GM18520 (cell line): ENCODE data around the gene ITGAE.

Experiments used
- ATAC-seq: cut with Tn5 transposase; IDR thresholded peaks from one replicate; pipeline ENCODE4 v1.9.1; 2021; ENCODE audit not compliant: unreplicated experiment

ITGAE gene

DNA sequence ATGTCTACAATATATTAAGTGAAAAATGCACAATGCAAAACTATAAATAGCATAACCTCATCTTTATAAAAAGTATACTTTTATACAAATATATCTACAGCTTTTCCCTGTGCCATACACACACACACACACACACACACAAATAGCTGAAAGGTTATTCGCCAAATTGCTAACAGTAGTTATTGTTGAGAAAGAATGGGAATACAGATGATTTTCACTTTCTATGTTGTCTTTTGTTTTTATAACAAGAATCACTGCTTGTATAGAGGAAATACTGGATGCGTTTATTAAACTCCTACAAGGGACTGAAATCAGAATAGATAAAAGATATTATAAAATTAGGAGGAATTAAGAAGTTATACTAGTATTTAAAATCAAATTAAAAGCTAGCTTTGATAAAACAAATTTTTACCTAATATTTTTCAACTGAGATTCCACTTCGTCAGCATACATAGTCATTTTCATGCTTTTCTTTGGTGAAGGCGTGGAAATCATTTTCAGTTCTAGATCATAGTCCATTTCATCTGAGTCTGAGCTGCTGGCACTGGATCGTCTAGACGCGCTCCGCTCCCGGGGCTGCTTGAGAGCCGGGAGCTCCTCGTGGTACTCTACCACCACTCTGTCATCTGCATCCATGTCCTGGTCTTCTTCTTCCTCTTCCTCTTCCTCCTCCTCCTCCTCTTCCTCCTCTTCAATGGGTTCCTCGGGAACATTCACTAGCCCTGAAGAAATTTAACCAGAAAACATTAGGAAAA lies 17.0 kb upstream of the ITGAE start:
- ATAC-seq: no peak

DNA sequence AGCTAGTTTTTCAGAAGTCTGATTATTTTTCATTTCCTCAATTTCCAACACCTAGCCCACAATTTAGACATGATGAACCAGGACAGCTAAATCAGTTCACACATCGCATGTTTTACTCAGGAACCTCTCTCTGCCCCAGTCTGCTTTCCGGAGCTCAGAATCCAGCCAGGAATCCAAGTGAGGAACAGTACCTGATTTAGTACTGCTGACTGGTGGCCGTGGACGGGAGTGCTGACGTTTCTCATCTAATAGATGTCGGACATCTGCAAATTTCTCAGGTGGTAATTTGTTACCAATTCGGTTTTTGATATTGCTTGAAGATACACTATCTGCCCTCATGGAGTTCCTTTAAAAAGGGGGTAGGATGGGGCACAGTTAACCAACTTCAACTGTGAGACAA lies 14.9 kb upstream of the ITGAE start:
- ATAC-seq: no peak

DNA sequence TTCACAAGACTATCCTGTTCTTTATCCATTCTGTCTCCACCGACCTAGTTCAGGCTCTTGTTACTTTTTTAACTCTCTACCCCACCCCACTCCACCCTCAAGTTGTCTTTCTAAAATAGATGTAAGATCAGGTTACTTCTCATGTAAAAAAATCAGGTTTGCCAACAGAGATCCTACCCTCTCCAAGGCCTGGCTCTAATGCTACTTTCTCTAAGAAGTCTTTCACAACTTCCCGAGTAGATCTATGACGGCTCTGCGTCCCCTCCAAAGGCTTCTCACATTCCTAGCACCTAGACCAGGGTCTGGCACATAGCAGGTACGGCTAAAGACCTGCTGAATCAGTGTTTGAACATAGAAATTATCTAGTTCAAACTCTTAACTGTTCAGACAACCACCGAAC lies 14.1 kb upstream of the ITGAE start:
- ATAC-seq: no peak

DNA sequence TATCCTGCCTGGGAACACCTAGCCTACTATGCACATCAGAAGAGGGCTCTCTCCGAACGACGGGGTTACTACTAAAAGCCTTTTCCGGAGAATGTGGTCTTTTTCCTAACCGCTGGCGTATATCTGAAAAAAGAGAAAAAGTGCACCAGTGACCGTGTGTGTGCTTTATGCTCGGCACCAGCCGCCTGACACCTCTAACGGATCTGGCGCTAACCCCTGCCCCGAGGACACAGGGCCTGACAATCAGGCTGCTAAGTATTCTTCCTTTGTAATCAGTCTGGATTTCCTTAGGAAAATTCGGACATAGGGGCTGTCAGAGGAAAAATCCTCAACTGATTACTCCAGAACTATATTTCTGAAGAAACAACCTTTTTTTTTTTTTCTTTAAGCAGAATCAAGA lies 13.4 kb upstream of the ITGAE start:
- ATAC-seq: no peak

DNA sequence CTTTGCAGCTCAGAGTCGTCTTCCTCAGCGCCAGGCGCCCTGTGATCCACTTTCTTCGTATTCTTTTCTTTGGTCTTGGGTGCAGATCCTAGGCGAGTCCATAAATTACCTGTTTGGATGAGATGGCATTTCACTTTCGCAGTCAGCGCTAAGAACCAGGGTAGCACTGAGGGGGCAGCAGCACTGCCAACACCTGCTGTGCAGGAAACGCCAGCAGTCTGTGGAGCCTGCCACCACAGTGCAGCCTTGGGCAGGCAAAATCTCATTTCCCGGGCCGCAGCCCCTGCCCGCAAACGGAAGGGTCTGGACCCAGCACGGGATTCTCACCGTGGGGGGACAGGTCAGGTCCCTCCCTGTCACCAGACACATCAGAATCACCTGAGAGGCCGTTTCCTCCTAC lies 12.2 kb upstream of the ITGAE start:
- ATAC-seq: no peak

DNA sequence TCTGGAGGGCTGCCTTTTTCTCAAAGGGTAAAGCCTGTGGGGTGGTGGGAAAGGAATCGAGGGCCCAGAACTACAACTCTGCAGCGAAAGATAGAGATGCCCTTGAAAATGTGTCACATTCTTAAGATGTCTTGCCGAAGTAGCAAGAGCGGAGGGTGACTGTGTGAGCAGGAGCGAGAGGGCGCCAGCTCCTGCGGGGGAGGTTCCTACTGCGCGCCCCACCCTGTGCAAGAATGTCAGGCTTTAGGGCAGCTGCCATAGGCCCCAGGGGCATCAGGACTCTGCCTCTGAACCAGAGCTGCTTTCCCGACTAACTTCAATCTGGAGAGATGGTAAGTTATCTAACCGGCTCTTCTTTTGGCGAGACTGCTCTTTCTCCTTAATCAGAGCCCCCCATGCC lies 11.8 kb upstream of the ITGAE start:
- no peak for ATAC-seq

DNA sequence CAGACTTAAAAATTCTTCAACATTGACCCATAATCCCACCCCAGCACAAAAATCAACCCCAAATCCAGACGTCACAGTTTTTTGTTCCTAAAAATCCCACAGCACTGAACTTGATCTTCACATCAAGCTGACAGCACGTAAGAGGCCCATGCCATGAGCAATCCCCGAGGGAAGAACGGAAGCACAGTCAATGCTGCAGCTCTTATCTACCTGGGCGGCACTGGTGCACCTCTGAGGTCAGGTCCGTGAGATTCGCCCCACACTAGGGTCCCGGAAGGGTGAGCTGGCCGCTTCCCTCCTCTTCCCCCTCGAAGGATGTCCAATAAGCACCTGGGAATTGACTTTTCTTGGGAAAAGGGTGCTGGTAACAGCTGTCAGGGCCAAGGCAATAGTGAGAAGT lies 11.3 kb upstream of the ITGAE start:
- ATAC-seq: no peak

DNA sequence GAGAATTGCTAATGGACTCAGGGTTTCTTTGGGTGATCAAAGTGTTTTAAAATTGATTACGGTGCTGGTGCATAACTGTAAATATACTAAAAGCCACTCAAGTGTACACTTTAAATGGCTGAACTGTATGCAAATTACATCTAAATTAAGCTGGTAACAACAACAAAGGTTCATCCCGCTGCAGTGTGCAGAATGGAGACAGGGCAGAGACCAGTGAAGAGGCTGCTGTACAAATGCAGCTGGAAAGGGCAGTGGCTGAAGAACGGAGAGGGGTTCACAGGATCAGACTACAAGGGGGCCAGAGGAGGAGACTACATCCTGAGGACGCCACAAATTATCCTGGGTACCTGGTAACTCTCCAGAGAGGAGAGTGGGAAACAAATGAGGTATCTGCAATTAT lies 9.0 kb upstream of the ITGAE start:
- no peak for ATAC-seq

DNA sequence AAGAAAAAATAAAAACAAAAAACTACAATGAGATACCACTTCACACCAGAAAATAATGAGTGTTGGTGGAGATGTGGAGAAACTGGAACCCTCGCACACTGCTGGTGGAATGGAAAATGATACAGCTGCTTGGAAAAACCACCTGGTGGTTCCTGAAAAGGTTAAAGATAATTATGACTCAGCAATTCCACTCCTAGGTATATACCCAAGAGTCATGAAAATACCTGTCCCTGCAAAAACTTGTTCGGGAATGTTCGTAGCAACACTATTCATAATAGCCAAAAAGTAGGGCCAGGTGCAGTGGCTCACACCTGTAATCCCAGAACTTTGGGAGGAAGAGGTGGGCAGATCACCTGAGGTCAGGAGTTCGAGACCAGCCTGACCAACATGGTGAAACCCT lies 8.1 kb upstream of the ITGAE start:
- no peak for ATAC-seq

DNA sequence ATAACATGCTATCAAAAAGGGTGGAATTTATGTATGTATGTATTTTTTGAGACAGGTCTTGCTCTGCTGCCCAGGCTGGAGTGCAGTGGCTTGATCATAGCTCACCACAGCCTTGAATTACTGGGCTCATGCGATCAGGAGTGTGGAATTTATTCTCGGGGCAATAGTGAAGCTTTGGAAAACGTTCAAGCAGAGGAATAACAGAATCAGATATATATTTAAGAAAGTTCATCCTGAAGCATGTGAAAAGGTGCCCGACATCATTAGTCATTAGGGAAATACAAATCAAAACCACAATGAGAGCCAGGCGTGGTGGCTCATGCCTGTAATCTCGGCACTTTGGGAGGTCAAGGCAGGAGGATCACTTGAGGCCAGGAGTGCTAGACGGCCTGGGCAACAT lies 7.7 kb upstream of the ITGAE start:
- no peak for ATAC-seq

DNA sequence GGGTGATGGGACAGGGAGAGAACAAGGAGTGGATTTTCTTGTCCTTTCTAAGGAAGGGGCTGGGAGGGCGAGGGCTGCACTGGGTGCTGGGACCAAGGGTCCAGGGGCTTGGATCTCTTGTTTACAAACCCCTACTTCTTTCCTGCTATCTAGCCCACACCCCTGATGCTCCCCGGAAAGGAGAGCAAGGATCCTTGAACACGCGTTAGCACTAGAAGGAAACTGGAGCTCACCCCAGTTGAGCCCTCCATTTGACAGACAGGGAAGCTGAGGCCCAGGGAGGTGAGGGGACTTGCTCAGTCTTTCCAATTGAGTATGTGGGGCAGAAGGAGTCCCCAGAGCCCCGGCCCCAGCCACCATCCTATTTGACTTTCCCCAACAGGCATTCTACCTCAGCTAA lies 4.6 kb upstream of the ITGAE start:
- no peak for ATAC-seq

DNA sequence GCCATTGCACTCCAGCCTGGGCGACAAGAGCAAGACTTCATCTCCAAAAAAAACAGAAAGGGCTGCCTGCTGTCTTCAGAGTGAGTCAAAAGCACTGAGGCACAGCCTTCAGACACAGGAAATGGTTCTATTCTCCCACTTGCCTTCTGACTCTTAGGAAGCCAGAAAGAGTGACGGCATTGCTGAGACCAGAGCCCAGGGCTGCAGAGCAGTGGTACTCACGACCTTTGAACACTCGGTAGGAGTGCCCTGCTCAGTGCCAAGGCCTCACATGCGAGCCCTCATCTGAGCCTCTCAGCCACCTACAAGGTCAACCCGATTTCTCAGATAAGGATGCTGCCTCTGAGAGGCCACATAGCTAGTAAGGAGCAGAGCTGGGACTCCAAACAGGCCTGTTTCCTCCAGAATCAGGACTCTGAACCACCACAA lies 3.5 kb upstream of the ITGAE start:
- ATAC-seq: no peak

DNA sequence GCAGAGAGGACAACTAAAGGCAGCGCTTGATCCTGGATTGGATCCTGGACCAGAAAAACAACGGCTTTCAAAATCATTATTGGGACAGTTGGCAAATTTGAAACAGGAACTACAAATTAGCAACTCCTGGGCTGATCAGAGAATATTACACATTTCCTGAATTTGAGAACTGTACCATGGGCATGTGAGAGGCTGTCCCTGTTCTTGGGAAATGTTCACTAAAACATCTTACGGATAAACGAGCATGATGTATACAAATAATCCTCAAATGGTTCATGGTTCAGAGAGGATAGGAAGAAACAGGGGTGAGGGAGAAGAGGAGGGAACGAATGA lies 2.3 kb upstream of the ITGAE start:
- ATAC-seq: no peak

DNA sequence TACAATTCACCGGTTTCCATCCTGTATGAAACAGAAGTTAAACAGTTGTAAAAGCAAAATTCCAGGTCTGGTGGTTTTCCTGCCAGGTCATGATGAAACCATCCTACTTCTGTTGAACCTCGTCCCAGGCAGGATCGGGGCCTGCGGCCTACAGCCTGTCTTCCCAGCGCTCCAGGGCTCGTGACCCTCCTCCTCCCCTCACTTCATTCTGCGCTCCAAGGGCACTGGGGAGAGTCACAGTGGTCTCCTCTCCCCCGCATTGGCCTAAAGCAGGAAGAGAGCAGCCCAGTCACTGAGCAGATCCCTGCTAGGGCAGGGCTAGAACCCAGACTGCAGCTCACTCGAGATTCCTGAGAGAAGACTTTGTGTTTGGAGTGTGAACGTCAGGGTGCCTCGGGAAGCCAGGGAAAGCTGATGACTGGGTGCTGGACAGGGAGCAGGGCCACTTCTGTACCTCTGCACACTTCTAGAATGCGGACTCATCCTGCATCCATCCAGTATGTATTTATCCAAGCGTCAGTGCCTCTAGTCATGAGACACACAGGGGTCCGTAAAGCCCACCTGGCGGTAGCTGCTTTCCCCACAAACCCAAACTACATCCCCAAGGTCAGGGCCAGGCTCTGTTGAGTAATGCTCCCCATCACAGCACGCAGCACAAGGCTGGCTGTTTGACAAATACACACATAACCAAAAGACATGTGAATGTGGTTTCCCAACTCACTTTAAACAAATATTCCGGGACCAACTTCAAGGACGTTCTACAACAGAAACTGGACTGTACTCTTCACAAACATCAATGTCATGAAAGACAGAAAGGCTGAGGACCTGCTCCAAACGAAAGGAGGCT lies 1.7 kb upstream of the ITGAE start:
- no peak for ATAC-seq

DNA sequence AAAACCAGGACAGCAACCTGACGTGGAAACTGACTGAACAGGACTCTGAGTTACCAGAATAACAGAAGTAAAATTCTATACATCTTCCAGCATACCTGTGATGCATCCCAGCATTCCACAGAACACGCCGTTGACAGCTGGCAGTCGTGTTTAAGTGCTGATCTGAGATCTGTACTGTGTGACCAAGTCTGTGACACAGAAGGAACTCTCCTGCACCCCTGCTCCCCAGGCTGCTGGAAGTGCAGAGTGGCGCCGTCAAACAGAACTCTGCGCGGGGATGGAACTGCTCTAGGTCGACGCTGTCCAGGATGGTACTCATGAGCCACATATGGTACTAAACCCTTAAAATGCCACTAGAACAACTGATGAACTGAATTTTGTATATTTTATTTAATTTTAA lies 804 bp upstream of the ITGAE start:
- ATAC-seq: no peak

DNA sequence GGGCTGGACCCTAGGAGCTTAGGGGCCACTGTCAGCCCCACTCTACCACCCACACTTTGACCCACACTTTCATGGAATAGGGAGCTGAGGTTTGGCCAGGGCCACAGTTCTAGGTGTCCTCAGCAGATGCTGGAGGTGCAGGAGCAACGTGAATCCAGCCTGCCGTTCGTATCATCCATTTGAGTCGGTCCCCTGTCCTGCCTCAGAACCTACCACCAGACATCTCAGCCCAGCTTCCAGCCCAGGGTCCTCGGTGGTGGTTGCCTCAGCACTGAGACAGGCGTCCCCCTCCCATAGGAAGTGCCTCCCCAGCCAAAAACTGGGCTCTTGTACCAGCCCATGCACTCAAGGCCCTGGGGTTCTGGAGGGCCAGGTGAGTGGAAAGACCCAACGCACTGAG lies 359 bp upstream of the ITGAE start:
- ATAC-seq: no peak

DNA sequence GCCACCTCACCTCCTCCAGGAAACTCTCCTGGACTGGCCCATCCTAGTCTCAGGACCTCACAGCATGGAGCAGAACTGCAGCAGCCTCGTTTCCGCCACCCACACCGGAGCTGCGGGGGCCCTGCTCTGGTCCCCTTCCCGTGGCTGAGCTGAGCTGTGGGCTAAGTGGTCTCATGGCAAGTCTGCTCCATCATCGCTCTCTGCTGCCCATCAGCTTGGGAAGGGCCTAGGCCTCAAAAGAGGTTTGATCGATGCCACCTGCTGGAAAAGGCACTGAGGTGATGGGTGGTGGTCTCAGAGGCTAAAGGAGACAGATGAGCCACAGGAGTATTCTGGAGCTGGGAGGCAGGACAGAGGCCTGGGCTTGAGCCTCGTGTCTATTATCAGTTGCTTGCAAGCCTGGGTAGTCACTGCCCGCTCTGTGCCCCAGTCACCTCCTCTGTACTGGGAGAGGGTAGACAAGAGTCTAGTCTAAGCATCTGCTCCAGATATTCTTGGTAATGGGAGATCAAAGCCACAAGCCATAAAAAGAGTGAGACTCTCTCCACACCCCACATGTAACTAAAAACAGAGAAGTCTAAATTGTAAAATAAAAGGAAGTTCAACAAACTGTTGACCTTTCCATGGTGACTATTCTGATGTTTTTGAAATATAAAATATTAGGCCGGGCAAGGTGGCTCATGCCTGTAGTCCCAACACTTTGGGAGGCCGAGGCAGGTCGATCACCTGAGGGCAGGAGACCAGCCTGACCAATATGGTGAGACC lies 1.6 kb downstream of the ITGAE start:
- ATAC-seq: no peak

DNA sequence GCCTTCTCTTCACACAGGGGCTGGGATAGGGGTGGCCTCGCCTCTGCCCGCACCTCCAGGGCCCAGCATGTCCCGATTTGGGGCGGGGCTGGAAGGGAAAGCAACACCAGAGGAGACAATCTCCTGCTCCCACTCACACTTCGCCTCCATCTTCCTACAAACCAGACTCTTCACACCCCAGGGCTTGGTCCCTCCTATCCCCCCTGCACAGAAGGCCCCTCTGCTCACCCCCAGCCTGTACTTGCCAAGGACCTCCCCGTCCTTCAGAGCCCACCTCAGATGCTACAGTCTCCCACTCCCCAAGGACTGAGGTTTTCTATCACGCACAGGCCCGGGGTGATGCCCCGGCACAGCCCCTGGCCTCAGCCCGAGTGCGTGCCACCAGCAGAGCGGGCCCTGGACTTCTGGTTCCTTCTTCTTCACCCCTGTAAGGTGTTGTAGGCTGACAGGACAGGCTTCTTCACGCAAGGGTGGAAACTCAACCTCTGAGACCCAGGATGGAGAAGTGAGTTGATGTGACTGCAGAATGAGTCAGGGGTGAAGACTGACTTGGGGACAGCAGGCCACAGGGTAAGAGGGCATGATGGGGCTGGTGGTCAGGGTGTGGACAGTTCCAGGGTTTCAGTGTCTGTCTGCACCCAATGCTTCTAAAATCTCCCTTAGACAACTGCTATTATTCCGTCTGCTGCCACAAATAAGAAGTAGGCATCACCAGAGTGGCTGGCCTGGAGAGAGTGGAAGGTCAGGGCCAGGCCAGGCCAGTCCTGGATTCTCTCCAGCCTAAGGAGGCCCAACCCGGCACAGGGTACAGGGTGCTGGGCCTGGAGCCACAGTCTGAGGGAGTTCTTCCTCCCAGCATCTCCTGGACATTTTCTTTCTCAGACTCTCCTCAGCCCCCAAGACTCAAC lies 2.5 kb downstream of the ITGAE start:
- no peak for ATAC-seq

DNA sequence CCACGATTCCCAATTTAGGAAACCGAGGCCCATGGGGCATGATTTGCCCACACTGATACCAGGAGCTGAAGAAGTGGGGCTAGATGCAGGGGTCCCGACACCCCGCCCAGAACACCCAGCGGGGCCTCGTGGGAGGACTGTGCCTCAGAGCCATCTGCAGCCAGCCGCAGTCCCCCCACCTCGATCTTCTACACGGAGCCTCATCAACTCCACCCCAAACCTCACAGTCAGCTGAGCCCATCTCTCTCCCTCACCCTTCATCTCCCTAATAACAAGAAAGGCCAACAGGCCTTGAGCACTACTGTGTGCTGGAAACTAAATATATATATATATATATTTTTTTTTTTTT lies 4.2 kb downstream of the ITGAE start:
- peak; percentile 15 for ATAC-seq

DNA sequence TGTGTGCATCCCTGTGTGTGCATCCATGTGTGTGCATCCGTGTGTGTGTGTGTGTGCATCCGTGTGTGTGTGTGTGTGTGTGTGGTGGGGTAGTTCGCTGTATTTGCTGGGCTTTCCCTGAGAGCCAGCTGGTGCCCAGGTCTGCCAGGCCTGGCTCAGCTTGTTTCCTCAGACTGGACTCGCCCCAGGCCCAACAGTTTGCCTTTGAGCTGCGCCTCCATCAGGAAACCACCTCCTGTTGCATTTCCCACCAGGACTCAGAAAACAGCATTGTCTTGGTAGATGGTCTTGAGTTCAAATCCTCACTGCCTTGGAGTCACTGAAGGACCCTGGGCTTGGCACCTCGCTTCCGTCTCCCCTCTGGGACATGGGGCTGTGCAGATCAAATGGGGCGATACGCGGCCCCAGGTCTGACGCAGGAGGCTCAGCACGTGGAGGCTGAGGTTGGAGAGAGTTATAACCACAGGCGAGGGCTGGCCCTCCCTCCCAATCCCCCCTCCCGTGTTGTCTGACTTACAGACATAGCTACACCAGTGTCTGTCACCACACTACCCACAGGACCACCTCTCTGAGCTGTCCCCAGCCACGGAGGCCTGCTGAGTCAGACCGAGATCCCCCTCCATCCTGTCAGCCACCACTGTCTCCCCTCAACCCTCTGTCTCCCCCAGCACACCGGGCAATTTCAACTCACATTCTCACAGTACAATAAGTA lies 4.7 kb downstream of the ITGAE start:
- peak; percentile 62 for ATAC-seq
